PFSK-1 (cell line): ENCODE data around the gene NDUFA12.

Source experiments
- POLR2AphosphoS5 ChIP-seq: IDR thresholded peaks from 2 replicates; pipeline ENCODE4 v1.6.1; 2012; ENCODE audit warnings: low read depth, mild to moderate bottlenecking, control low read depth, low read length, moderate library complexity
- REST ChIP-seq, 2 experiments: IDR thresholded peaks; 2 replicates each; pipeline versions ENCODE4 v1.6.1 to v1.8.0; 2011 to 2012; ENCODE audit warnings: low read depth in 2 of 2, low read length in 2 of 2, control low read depth in 1 of 2, inconsistent platforms in 1 of 2, mild to moderate bottlenecking in 1 of 2, moderate library complexity in 1 of 2; ENCODE audit not compliant: insufficient read depth in 1 of 2
- TAF1 ChIP-seq: IDR thresholded peaks from 2 replicates; pipeline ENCODE4 v1.6.1; 2012; ENCODE audit warnings: low read length, control low read depth, borderline replicate concordance; ENCODE audit not compliant: insufficient read depth

- TF ChIP-seq REST (IDR thresholded peaks at IDR 0.05; ENCODE audit: insufficient read depth in 1 of 2, low read depth in 2 of 2, low read length in 2 of 2), result no peak
- TF ChIP-seq POLR2AphosphoS5, result no peak
- no peak for TF ChIP-seq TAF1
Observed at GRCh38 chr12:94925729-94926128, 77.8 kb downstream of the NDUFA12 start.
